ENCODE results near the gene C13orf46.

Gene C13orf46

GRCh38 chr13:113938246-113938645 is 35.6 kb downstream of the C13orf46 start:
- DNase-seq (ENCODE audit: low spot score) = no peak

- no peak for DNase-seq (ENCODE audit: low spot score)
Observed at GRCh38 chr13:113937527-113938180, 36.2 kb downstream of the C13orf46 start.

- no peak for DNase-seq (ENCODE audit: low spot score)
Observed at GRCh38 chr13:113937073-113937472, 36.8 kb downstream of the C13orf46 start.

GRCh38 chr13:113936166-113936965 is 37.5 kb downstream of the C13orf46 start:
- no peak for DNase-seq (ENCODE audit: low spot score)

- no peak for DNase-seq (ENCODE audit: low spot score)
Observed at GRCh38 chr13:113935001-113935844, 38.7 kb downstream of the C13orf46 start.

GRCh38 chr13:113934576-113934975 is 39.3 kb downstream of the C13orf46 start:
- no peak for DNase-seq (ENCODE audit: low spot score)

GRCh38 chr13:113933901-113934300 is 40.0 kb downstream of the C13orf46 start:
- no peak for DNase-seq (ENCODE audit: low spot score)

- DNase-seq (ENCODE audit: low spot score) = no peak
Observed at GRCh38 chr13:113931841-113932459, 41.9 kb downstream of the C13orf46 start.

- DNase-seq (ENCODE audit: low spot score) = no peak
Observed at GRCh38 chr13:113930671-113931637, 42.9 kb downstream of the C13orf46 start.

- no peak for DNase-seq (ENCODE audit: low spot score)
Observed at GRCh38 chr13:113929628-113930615, 44.0 kb downstream of the C13orf46 start.

- DNase-seq (ENCODE audit: low spot score) = no peak
Observed at GRCh38 chr13:113928685-113929627, 44.9 kb downstream of the C13orf46 start.

GRCh38 chr13:113927661-113928581 is 46.0 kb downstream of the C13orf46 start:
- DNase-seq (ENCODE audit: low spot score) = no peak

- no peak for DNase-seq (ENCODE audit: low spot score)
Observed at GRCh38 chr13:113926951-113927660, 46.8 kb downstream of the C13orf46 start.

- DNase-seq (ENCODE audit: low spot score) = no peak
Observed at GRCh38 chr13:113926301-113926761, 47.5 kb downstream of the C13orf46 start.

- DNase-seq (ENCODE audit: low spot score) = no peak
Observed at GRCh38 chr13:113924184-113924901, 49.5 kb downstream of the C13orf46 start.
